A549 (cell line): ENCODE measurements around the gene FANCM.

Experiments used
- CEBPB ChIP-seq, 2 experiments: fragments of >200 bp in 1 of 2; sonication (Bioruptor Twin) in 1 of 2; formaldehyde crosslinking in 1 of 2; IDR thresholded peaks; 2 replicates each; pipeline ENCODE4 v1.6.1; 2012 to 2016
- CTCF ChIP-seq: fragments of >200 bp; sonication (Bioruptor Twin); formaldehyde crosslinking; IDR thresholded peaks from 3 replicates; pipeline ENCODE4 v1.5.1; 2016
- JUN ChIP-seq, 2 experiments: fragments of >200 bp; sonication (Bioruptor Twin); formaldehyde crosslinking; IDR thresholded peaks; 2 replicates in 1 of 2; 3 replicates in 1 of 2; pipeline ENCODE4 v1.6.1; 2016 to 2017
- KDM1A ChIP-seq: fragments of 200-600 bp; sonication (generic); IDR thresholded peaks from 2 replicates; pipeline ENCODE4 v1.6.1; 2016; ENCODE audit warnings: low read depth, mild to moderate bottlenecking

GRCh38 chr14:45145214-45145613 lies 9.5 kb downstream of the FANCM start:
- TF ChIP-seq CEBPB (IDR thresholded peaks at IDR 0.05) (no peak), KDM1A (no peak), JUN (IDR thresholded peaks at IDR 0.05) (no peak), CTCF (no peak)
